GM12878 (cell line): ENCODE measurements around the gene CCND2.

ENCODE experiments used
- CREB1 ChIP-seq: IDR thresholded peaks from 2 replicates; pipeline ENCODE4 v1.6.1; 2012; ENCODE audit warnings: low read depth, mild to moderate bottlenecking, inconsistent platforms
- FOXK2 ChIP-seq: fragments of 450-650 bp; IDR thresholded peaks from 2 replicates; pipeline ENCODE4 v1.6.1; 2017; ENCODE audit warnings: mild to moderate bottlenecking, moderate library complexity
- MTA3 ChIP-seq: IDR thresholded peaks from 2 replicates; pipeline ENCODE4 v1.6.1; 2012; ENCODE audit warnings: low read length, inconsistent platforms, borderline replicate concordance
- SIN3A ChIP-seq: IDR thresholded peaks from 2 replicates; pipeline ENCODE4 v1.6.1; 2012; ENCODE audit warnings: low read depth, low read length, improper control_type of control experiment
- TAF1 ChIP-seq: IDR thresholded peaks from 2 replicates; pipeline ENCODE4 v1.6.1; 2011; ENCODE audit warnings: mild to moderate bottlenecking, low read depth, low read length, borderline replicate concordance

GRCh38 chr12:4246116-4246515, 27.4 kb upstream of the CCND2 start:
- TF ChIP-seq SIN3A = no peak
- TF ChIP-seq TAF1 = no peak
- TF ChIP-seq CREB1 = no peak
- TF ChIP-seq MTA3 = no peak
- TF ChIP-seq FOXK2 = no peak
